GM19324 (cell line): ENCODE measurements around the gene PANK1.
A peak's percentile ranks its signal among the peaks of the same experiment; 100 is the strongest.

Experiments
- ATAC-seq: cut with Tn5 transposase; IDR thresholded peaks from one replicate; pipeline ENCODE4 v1.9.1; 2021; ENCODE audit warnings: mild to moderate bottlenecking, moderate library complexity; ENCODE audit not compliant: unreplicated experiment, low FRiP score

PANK1 gene

GRCh38 chr10:89644967-89645741 lies at the start of gene PANK1:
PANK1 (minus strand) TSS chr10:89645242; CDS start chr10:89644891, 351 bp downstream.
- peak; percentile 48 for ATAC-seq

GRCh38 chr10:89693176-89693575 lies 48.1 kb upstream of the PANK1 start:
- no peak for ATAC-seq

DNA sequence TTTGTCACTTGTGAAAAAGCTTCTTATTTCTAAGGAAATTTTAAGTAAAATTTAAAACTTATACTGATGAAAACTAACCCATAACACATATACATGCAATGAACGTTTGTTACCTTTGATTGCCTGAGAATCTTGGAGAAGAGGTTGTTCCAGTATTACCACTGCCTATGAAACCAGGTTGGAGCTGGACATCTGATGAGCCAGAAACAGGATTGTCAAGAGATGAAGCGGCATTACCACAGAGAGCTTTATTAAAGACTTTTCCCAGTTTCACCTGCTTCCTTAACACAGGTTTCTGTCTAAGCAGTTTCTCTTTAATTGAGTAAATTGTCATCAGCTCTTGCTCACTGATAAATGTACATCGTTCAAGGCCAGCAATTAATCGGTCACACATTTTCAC lies 47.4 kb upstream of the PANK1 start:
- ATAC-seq: no peak

GRCh38 chr10:89690027-89690426 lies 45.0 kb upstream of the PANK1 start:
- no peak for ATAC-seq

DNA sequence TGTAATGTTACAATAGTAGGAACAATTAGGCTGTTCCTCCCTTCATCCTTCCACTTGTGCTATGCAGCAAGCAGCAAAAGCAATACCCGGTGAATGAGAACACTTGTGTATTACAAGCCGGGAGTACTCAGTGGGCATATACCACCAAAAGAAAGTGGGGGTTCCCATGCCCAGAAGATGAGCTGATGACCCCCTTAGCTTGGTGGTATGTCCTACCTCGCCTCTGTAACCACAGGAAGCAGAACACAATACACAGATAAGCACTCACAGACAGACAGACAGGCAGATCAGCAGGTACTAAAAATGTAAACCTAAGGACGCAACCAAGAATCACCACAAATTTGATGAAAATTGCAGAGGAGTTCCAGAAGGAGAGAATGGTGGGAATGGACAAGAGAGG lies 40.9 kb upstream of the PANK1 start:
- ATAC-seq: no peak

- no peak for ATAC-seq
These were observed 39.6 kb upstream of the PANK1 start for GRCh38 chr10:89684604-89685003.

GRCh38 chr10:89683883-89684282 lies 38.8 kb upstream of the PANK1 start:
- no peak for ATAC-seq

- no peak for ATAC-seq
These were observed 34.9 kb upstream of the PANK1 start for GRCh38 chr10:89679986-89680385.

DNA sequence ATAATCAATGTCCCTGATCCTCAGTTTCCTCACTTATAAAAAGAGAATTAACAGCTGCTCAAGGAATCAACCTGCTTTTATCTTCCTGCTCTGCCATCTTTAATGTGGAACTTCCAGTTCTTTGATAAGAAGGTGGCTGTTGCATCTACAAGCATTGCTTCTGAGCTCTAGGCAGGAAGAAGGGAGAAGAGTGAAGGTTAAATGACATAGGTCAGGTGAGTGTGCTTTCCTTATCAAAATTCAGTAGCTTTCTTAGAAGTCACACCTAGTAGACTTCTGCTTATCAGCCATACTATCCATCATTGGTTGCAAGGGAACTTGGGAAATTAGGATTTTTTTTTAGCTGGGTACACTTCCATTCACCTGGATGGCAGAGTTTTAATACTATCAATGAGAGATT lies 32.3 kb upstream of the PANK1 start:
- ATAC-seq: no peak

DNA sequence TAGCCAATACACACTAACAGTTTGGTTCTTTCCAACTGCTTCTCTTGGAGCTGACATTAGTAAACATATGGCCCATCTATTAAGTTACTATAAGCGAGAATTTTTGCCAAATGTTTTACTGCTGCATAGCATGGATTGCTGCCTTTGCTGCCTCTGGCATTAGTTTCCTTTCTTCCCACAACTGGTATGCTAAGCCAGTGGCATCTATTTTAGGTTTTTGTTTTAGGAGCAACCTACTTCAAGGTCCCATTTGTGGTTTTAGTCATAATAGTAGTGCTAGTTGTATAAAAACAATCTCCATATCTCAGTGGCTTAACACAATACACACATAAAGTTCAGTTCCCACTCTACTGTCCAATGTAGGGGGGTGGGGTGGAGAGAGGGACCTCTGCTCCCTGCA lies 25.9 kb upstream of the PANK1 start:
- no peak for ATAC-seq

DNA sequence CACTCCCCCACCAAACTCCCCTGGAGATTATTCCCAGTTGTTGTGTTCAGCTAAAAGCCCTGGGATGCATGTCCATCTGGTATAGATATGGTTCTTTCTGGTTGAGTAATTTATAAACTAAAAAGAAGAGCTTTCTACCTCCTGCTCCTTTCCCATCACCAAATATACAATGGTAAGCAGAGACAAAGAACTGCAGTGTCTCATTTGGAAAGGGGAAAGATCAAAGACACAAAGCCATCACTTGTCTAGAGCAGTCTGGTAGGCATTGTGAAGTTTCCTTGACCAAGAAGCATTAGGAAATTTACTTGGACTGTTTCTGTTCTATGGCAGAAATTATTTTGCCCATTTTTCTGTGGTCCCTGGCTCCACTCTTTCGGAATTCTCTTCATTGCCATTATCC lies 24.9 kb upstream of the PANK1 start:
- no peak for ATAC-seq

- no peak for ATAC-seq
These were observed 23.5 kb upstream of the PANK1 start for GRCh38 chr10:89668386-89669071.

DNA sequence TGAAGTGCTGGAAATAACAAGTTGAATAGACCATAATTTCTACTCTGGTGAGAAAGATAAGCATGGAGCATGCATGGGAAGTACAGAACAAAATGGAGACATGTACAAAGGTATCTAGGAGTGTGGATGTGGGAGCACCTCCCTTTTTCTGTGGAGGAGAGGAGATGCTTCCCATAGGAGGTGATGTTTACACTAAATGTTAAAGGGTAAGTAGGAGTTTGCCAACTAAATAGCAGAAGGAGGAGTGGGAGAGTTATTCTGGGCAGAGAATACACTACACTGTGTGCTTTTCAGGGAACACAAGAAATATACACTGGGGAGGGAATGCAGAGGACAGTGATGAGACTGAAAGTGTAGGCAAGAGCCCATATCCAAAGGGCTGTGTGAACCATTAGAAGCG lies 21.1 kb upstream of the PANK1 start:
- no peak for ATAC-seq

DNA sequence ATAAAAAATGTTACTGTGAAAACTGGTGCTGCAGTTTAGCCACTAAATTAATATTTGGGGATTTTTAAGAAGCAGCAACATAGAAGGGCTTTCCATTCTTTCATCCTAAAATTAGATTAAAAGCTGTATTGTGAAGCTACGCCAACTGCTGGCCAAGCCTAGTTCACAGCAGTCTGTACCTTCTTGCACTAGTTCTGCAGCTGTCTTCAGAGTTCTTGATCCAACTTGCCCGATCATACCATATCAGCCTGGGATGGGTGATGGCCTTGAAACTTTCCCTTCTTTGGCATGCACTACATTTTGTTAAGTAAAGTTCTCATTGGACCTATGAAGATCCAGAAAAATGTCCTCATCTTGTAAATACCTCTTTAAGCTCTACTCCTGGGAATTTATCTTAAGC lies 20.3 kb upstream of the PANK1 start:
- no peak for ATAC-seq

GRCh38 chr10:89664203-89664602 lies 19.2 kb upstream of the PANK1 start:
- ATAC-seq: no peak

DNA sequence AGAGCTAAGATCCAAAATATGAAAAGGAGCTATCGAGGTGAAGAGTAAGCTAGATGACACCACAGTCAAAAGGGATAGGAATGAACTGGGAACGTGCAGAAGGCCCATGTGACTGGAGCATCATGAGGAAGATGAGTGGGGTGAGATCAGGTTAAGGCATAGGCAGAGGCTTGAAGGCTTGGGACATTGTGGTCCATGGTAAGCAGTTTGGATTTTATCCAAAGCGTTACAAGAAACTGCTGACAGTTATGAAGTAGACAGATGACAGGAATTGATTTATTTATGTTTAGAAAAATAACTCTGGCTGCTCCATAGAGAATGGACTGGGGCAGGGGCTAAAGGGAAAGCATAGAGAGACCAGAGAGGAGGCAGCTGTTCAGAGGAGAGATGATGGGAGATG lies 18.1 kb upstream of the PANK1 start:
- ATAC-seq: no peak

GRCh38 chr10:89662596-89662995 lies 17.6 kb upstream of the PANK1 start:
- ATAC-seq: no peak

DNA sequence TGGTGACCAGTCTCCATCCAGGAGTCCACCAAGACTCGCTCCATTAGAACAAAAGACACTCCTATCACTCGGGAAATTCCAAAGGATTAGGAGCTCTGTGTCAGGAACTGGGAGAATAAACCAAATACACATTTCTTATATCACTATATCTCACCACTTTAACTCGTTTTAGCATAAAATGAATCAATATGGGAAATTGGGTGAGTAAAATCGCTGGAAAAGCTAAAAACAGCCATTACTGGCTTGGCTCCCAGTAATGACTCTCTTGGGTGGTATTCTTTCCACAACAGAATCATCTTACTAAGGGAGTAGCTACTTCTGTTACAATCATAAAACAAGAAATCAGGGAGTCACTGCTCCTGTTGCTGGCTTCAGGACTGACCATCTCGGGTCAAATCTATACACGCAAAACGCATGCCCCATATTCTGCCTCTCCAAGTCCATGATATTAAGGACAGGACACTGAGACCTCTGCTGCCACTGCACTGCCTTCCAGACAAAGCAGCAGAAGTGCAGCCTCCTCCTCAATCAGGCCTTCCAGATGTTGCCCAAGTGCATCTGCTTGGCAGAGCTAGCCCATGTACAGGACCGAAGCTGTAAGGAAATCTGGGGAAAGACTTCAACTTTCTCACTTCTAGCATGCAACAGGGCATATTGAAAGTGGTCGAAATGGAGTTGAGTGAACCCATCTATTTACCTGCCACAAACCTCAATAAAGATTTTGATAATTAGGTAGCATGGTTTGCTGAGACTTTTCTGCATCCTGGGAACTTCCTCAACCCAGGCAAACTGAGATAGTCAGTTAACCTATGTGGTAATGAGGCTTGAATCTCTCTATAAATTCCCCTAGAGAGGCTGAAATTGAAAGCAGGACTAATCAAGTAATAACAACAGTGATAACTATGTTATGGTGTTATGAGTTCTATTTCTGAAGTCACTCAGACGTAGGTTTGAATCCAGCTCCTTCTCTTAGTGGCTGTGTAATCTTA lies 14.4 kb upstream of the PANK1 start:
- ATAC-seq: no peak

GRCh38 chr10:89657302-89657701 lies 12.3 kb upstream of the PANK1 start:
- ATAC-seq: no peak

DNA sequence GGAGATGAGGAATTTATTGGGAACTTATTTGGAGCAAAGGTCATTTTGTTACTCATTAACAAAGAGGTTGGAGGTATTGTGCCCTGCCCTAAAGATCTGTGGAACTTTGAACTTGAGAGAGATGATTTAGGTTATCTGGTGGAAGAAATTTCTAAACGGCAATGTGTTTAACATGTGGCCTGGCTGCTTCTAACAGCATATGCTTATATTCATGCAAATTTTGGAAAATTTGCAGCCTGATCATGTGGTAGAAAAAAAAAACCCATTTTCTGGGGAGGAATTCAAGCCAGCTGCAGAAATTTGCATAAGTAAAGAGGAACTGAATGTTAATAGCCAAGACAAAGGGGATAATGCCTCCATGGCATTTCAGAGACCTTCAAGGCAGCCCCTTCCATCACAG lies 10.7 kb upstream of the PANK1 start:
- no peak for ATAC-seq

GRCh38 chr10:89653410-89653869 lies 8.4 kb upstream of the PANK1 start:
- ATAC-seq: peak; percentile 52
